Measurements from ENCODE around the gene TLK2. TPM values are rescaled to one million over a fixed set of nuclear protein-coding genes. Genes with fewer than 3 reads are reported as not detected.

The TLK2 gene
- total RNA-seq, 2 experiments from 2014 or later, result 36.6 to 58.9 TPM

DNA sequence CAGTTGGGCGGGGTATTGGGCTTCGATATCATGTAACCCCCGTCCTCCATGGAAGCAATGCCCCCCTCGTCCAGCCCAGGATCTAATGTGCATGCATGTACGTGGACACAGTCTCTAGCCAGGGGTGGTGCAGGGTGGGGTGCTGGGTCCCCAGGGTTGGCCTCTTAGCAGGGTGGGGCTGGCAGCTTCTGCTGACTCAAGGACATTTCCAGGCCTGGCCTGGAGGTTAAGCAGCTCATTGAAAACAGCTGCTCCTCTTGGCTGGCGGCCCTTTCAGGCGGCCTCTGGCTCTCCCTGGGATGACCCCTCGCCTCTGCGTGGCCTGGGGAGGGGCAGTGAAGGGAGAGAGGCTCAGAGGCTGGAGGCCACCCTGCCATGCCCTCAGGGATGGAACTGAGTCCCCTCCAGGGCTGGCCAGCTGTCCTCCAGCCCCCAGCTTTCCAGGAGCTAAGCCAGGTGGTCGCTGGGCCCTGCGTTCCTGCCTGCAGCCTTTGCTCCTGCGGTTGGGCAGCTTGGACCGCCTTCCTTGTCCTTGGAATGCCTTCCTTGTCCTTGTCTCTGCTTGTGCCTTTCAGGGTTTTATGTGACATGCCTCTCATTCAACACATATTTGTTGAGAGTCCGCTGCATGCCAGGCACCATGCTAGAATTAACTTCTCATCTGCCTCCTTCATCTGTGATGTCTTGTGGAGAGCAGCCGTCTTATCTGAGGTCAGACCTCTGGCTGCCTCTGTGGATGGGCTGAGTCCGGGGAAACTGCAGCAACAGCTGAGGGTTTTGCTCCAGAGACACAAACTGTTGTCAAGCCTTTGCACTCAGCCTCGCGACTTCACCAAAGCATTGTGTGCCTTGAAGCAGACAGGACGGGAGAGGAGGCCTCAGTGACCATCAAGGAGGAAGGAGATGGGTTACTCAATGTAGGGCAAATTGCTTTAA lies 175.5 kb downstream of the TLK2 start:
- Histone ChIP-seq H3K9me3 (ENCODE audit: low read length) (no peaks in the 10 kb centered on the region), H3K9me2 (ENCODE audit: insufficient read depth, low read length) (no peaks in the 10 kb centered on the region), H4K20me1 (ENCODE audit: insufficient read depth, low read length) (no peaks in the 10 kb centered on the region), H3K79me2 (ENCODE audit: insufficient read depth, low read depth, low read length) (no peaks in the 10 kb centered on the region), H3K4me3 (ENCODE audit: low read depth, low read length, poor library complexity, severe bottlenecking) (no peak overlapping the region), H2AFZ (ENCODE audit: low read length) (no peak overlapping the region), H3K27ac (ENCODE audit: low read depth, low read length, poor library complexity, severe bottlenecking) (no peak overlapping the region), H3K4me2 (ENCODE audit: low read length) (no peak overlapping the region), H3K4me1 (ENCODE audit: insufficient read depth, low read length, poor library complexity, severe bottlenecking) (no peaks in the 10 kb centered on the region), H3K36me3 (ENCODE audit: insufficient read depth, low read length) (no peaks in the 10 kb centered on the region)
- ChIA-PET CTCF (ENCODE audit: unreplicated experiment) (no interaction called here), POLR2A (no interaction called here)
- no peak for DNase-seq (ENCODE audit: low spot score)
- intact Hi-C loops (cut with micrococcal nuclease; ENCODE audit: unreplicated experiment), result no loop called here
- BruUV-seq (replicated peaks), result no TSS peak
- TF ChIP-seq, protein P1, sequence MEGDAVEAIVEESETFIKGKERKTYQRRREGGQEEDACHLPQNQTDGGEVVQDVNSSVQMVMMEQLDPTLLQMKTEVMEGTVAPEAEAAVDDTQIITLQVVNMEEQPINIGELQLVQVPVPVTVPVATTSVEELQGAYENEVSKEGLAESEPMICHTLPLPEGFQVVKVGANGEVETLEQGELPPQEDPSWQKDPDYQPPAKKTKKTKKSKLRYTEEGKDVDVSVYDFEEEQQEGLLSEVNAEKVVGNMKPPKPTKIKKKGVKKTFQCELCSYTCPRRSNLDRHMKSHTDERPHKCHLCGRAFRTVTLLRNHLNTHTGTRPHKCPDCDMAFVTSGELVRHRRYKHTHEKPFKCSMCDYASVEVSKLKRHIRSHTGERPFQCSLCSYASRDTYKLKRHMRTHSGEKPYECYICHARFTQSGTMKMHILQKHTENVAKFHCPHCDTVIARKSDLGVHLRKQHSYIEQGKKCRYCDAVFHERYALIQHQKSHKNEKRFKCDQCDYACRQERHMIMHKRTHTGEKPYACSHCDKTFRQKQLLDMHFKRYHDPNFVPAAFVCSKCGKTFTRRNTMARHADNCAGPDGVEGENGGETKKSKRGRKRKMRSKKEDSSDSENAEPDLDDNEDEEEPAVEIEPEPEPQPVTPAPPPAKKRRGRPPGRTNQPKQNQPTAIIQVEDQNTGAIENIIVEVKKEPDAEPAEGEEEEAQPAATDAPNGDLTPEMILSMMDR (conservative IDR thresholded peaks at IDR 0.05; ENCODE audit: low read length), result no peak
- TF ChIP-seq EZH2phosphoT487 (IDR thresholded peaks at IDR 0.05; ENCODE audit: borderline replicate concordance, low read depth, low read length), result no peak

DNA sequence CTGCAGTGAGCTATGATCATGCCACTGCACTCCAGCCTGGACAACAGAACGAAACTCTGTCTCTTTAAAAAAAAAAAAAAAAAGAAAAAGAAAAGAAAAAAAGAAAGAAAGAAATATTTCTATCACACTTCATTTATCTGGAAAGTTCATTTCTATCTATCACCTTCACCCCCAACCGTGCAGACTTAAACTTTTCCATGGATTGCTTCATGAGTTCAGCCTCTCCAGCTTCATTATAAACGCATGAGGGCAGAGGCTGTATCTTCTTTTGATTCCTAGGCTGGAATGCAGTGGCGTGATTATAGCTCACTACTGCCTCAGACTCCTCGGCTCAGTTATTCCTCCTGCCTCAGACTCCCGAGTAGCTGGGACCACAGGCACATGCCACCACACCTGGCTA lies 177.0 kb downstream of the TLK2 start:
- H3K4me1 ChIP-seq (ENCODE audit: insufficient read depth, low read length, poor library complexity, severe bottlenecking), result no peaks in the 10 kb centered on the region
- no peaks in the 10 kb centered on the region for H3K9me2 ChIP-seq (ENCODE audit: insufficient read depth, low read length)
- no peaks in the 10 kb centered on the region for H3K79me2 ChIP-seq (ENCODE audit: insufficient read depth, low read depth, low read length)
- H3K4me3 ChIP-seq (ENCODE audit: low read depth, low read length, poor library complexity, severe bottlenecking), result no peak overlapping the region
- ChIA-PET CTCF (ENCODE audit: unreplicated experiment) (no interaction called here), POLR2A (interaction anchor here (0.7 kb wide), 2 partner anchors 38 to 1050 kb away, joined by 4 to 5 read pairs; no protein-coding TSS in a partner anchor)
- intact Hi-C loops (cut with micrococcal nuclease; ENCODE audit: unreplicated experiment), result no loop called here
- H3K9me3 ChIP-seq (ENCODE audit: low read length), result no peaks in the 10 kb centered on the region
- BruUV-seq (replicated peaks), result no TSS peak
- no peaks in the 10 kb centered on the region for H3K36me3 ChIP-seq (ENCODE audit: insufficient read depth, low read length)
- TF ChIP-seq, protein P1 (conservative IDR thresholded peaks at IDR 0.05; ENCODE audit: low read length), result no peak
- TF ChIP-seq EZH2phosphoT487 (IDR thresholded peaks at IDR 0.05; ENCODE audit: borderline replicate concordance, low read depth, low read length), result no peak
- no peak for DNase-seq (ENCODE audit: low spot score)
- no peaks in the 10 kb centered on the region for H4K20me1 ChIP-seq (ENCODE audit: insufficient read depth, low read length)
- no peak overlapping the region for H3K4me2 ChIP-seq (ENCODE audit: low read length)
- H2AFZ ChIP-seq (ENCODE audit: low read length), result no peak overlapping the region
- no peak overlapping the region for H3K27ac ChIP-seq (ENCODE audit: low read depth, low read length, poor library complexity, severe bottlenecking)

DNA sequence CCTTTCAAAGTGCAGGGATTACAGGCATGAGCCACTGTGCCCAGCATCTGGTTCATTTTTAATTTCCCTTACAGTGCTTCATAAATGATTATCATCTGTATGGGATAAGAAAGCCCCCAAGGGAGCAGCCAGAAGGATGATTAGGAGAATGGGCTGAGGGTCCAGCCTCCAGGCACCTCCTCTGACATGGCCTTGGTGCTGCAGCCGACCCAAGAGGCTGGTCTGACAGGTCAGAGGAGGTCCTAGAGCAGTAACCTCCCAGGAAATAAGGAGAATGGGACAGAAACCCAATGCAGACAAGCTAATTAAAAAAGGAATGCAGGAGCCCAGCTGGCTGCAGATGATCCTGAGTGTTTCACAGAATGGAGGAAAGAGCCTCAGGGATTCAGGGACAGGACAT lies 177.8 kb downstream of the TLK2 start:
- Histone ChIP-seq H3K4me2 (ENCODE audit: low read length) (no peak overlapping the region), H3K4me3 (ENCODE audit: low read depth, low read length, poor library complexity, severe bottlenecking) (no peak overlapping the region), H3K9me2 (ENCODE audit: insufficient read depth, low read length) (no peaks in the 10 kb centered on the region), H3K79me2 (ENCODE audit: insufficient read depth, low read depth, low read length) (no peaks in the 10 kb centered on the region), H3K9me3 (ENCODE audit: low read length) (no peaks in the 10 kb centered on the region), H3K27ac (ENCODE audit: low read depth, low read length, poor library complexity, severe bottlenecking) (no peak overlapping the region), H3K4me1 (ENCODE audit: insufficient read depth, low read length, poor library complexity, severe bottlenecking) (no peaks in the 10 kb centered on the region), H3K36me3 (ENCODE audit: insufficient read depth, low read length) (no peaks in the 10 kb centered on the region), H2AFZ (ENCODE audit: low read length) (no peak overlapping the region), H4K20me1 (ENCODE audit: insufficient read depth, low read length) (no peaks in the 10 kb centered on the region)
- no peak for DNase-seq (ENCODE audit: low spot score)
- POLR2A ChIA-PET, result no interaction called here
- no peak for TF ChIP-seq EZH2phosphoT487 (IDR thresholded peaks at IDR 0.05; ENCODE audit: borderline replicate concordance, low read depth, low read length)
- TF ChIP-seq, protein P1 (conservative IDR thresholded peaks at IDR 0.05; ENCODE audit: low read length), result no peak
- intact Hi-C loops (cut with micrococcal nuclease; ENCODE audit: unreplicated experiment), result no loop called here
- CTCF ChIA-PET (ENCODE audit: unreplicated experiment), result no interaction called here
- BruUV-seq (replicated peaks), result no TSS peak

All from OCI-LY7 (cell line).